Neural cell (in vitro differentiated cells): ENCODE results near the gene ADORA2A. TPM values are rescaled to one million over a fixed set of nuclear protein-coding genes. Genes with fewer than 3 reads are reported as not detected.

ENCODE experiments used
- H2AFZ ChIP-seq: fragments of 200-600, 300-800 bp; sonication (generic), shearing (Covaris generic); 2 replicates; pipeline ENCODE4 v1.6.0; 2014; ENCODE audit warnings: low read depth, mild to moderate bottlenecking, antibody characterized with exemption, low read length, moderate library complexity
- H3F3A ChIP-seq: fragments of 200-600 bp; shearing (Covaris generic); 2 replicates; pipeline ENCODE4 v1.6.1; 2016; ENCODE audit warnings: mild to moderate bottlenecking, moderate library complexity, mixed read lengths, antibody characterized with exemption, low read length; ENCODE audit not compliant: insufficient read depth, poor library complexity, severe bottlenecking
- H3K27ac ChIP-seq: fragments of 200-600, 300-800 bp; sonication (generic), shearing (Covaris generic); 2 replicates; pipeline ENCODE4 v1.5.1; 2014; ENCODE audit warnings: mild to moderate bottlenecking, low read length, moderate library complexity
- H3K27me3 ChIP-seq: fragments of 300-800, 200-600 bp; sonication (generic), shearing (Covaris generic); 2 replicates; pipeline ENCODE4 v1.6.0; 2014; ENCODE audit warnings: mild to moderate bottlenecking, low read depth, low read length, moderate library complexity; ENCODE audit not compliant: insufficient read depth
- H3K36me3 ChIP-seq: fragments of 300-800, 200-600 bp; sonication (generic), shearing (Covaris generic); 2 replicates; pipeline ENCODE4 v1.5.1; 2014; ENCODE audit warnings: mild to moderate bottlenecking, antibody characterized with exemption, low read length, moderate library complexity; ENCODE audit not compliant: insufficient read depth
- H3K4me2 ChIP-seq: fragments of 300-800, 200-600 bp; sonication (generic), shearing (Covaris generic); 2 replicates; pipeline ENCODE4 v1.6.0; 2014; ENCODE audit warnings: mild to moderate bottlenecking, low read length
- H3K4me3 ChIP-seq: fragments of 300-800, 200-600 bp; sonication (generic), shearing (Covaris generic); 2 replicates; pipeline ENCODE4 v1.5.1; 2014; ENCODE audit warnings: mild to moderate bottlenecking, low read length, moderate library complexity
- H3K79me2 ChIP-seq: fragments of 200-600 bp; shearing (Covaris generic); replicated peaks from 2 replicates; pipeline ENCODE4 v1.6.0; 2014; ENCODE audit warnings: mild to moderate bottlenecking, low read length, moderate library complexity; ENCODE audit not compliant: insufficient read depth
- H3K9ac ChIP-seq: fragments of 300-800, 200-600 bp; sonication (generic), shearing (Covaris generic); 2 replicates; pipeline ENCODE4 v1.6.1; 2016; ENCODE audit warnings: mild to moderate bottlenecking, low read length, mixed read lengths
- H3K9me2 ChIP-seq: fragments of 200-600 bp; shearing (Covaris generic); 2 replicates; pipeline ENCODE4 v1.6.1; 2016; ENCODE audit warnings: mild to moderate bottlenecking, low read length, mixed read lengths; ENCODE audit not compliant: insufficient read depth
- H3K9me3 ChIP-seq: fragments of 200-600, 300-800 bp; sonication (generic), shearing (Covaris generic); 2 replicates; pipeline ENCODE4 v1.6.1; 2016; ENCODE audit warnings: mild to moderate bottlenecking, mixed run types, low read length, moderate library complexity, mixed read lengths
- H4K20me1 ChIP-seq: fragments of 200-600 bp; shearing (Covaris generic); 2 replicates; pipeline ENCODE4 v1.6.1; 2016; ENCODE audit warnings: mild to moderate bottlenecking, mixed run types; ENCODE audit not compliant: insufficient read depth
- CTCF ChIP-seq: fragments of 450-650 bp; IDR thresholded peaks from 2 replicates; pipeline ENCODE4 v1.5.1; 2014; ENCODE audit warnings: antibody characterized with exemption, mild to moderate bottlenecking, moderate library complexity; ENCODE audit not compliant: poor library complexity, severe bottlenecking
- EP300 ChIP-seq: fragments of 450-650 bp; conservative IDR thresholded peaks from 2 replicates; pipeline ENCODE4 v1.6.1; 2014; ENCODE audit warnings: antibody characterized with exemption, mild to moderate bottlenecking, moderate library complexity; ENCODE audit not compliant: poor library complexity, severe bottlenecking
- EZH2 ChIP-seq: fragments of 200-600, 300-800 bp; shearing (Covaris generic), sonication (generic); IDR thresholded peaks from 2 replicates; pipeline ENCODE4 v1.6.1; 2014; ENCODE audit warnings: antibody characterized with exemption, low read length, borderline replicate concordance, mild to moderate bottlenecking; ENCODE audit not compliant: insufficient read depth, poor library complexity, severe bottlenecking
- MXI1 ChIP-seq: fragments of 450-650 bp; conservative IDR thresholded peaks from 2 replicates; pipeline ENCODE4 v1.6.1; 2014; ENCODE audit warnings: antibody characterized with exemption, mild to moderate bottlenecking; ENCODE audit not compliant: poor library complexity, severe bottlenecking
- POLR2AphosphoS5 ChIP-seq: IDR thresholded peaks from 2 replicates; pipeline ENCODE4 v1.6.1; 2012
- RAD21 ChIP-seq: fragments of 450-650 bp; conservative IDR thresholded peaks from 2 replicates; pipeline ENCODE4 v1.6.1; 2014; ENCODE audit warnings: antibody characterized with exemption, mild to moderate bottlenecking, moderate library complexity
- REST ChIP-seq: IDR thresholded peaks from 2 replicates; pipeline ENCODE4 v1.6.1; 2012; ENCODE audit warnings: borderline replicate concordance
- SMC3 ChIP-seq: fragments of 450-650 bp; conservative IDR thresholded peaks from 2 replicates; pipeline ENCODE4 v1.6.1; 2014; ENCODE audit warnings: antibody characterized with exemption, mild to moderate bottlenecking, moderate library complexity; ENCODE audit not compliant: poor library complexity
- TAF1 ChIP-seq: IDR thresholded peaks from 2 replicates; pipeline ENCODE4 v1.6.1; 2012; ENCODE audit warnings: low read depth
- polyA plus RNA-seq: library from polyadenylated mRNA; depleted of rRNA; stranded (reverse); fragments of >200 nt; gene quantifications from 2 replicates; pipeline ENCODE4 v1.2.3, GENCODE V29; 2014

ADORA2A gene
- polyA plus RNA-seq, 1 donor from 2014 or later, result 2.9 TPM

GRCh38 chr22:24432059-24432853, 4.9 kb downstream of the ADORA2A start:
- Histone ChIP-seq H3K4me3 (no peak overlapping the region), H3K4me2 (no peak overlapping the region), H3K79me2 (no peaks in the 10 kb centered on the region), H4K20me1 (no peaks in the 10 kb centered on the region), H2AFZ (no peak overlapping the region), H3F3A (no peaks in the 10 kb centered on the region), H3K9ac (no peak overlapping the region), H3K9me2 (no peaks in the 10 kb centered on the region), H3K36me3 (no peaks in the 10 kb centered on the region), H3K9me3 (no peaks in the 10 kb centered on the region), H3K27me3 (no peaks in the 10 kb centered on the region), H3K27ac (no peak overlapping the region)
- TF ChIP-seq TAF1 (no peak), RAD21 (no peak)

DNA sequence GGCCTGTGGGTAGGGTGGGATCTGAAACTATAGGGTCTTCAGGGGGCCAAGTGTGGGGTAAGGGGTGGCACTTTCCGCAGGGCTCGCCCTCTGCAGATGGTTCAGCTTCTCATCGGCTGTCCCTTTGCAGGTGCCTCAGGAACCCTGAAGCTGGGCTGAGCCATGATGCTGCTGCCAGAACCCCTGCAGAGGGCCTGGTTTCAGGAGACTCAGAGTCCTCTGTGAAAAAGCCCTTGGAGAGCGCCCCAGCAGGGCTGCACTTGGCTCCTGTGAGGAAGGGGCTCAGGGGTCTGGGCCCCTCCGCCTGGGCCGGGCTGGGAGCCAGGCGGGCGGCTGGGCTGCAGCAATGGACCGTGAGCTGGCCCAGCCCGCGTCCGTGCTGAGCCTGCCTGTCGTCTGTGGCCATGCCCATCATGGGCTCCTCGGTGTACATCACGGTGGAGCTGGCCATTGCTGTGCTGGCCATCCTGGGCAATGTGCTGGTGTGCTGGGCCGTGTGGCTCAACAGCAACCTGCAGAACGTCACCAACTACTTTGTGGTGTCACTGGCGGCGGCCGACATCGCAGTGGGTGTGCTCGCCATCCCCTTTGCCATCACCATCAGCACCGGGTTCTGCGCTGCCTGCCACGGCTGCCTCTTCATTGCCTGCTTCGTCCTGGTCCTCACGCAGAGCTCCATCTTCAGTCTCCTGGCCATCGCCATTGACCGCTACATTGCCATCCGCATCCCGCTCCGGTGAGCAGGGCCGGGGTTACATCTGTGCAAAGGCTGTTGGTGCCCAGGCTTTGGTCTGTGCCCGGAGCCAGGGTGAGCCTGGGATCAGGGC, 5.8 kb downstream of the ADORA2A start:
- H2AFZ ChIP-seq, result no peak overlapping the region
- H3K36me3 ChIP-seq, result no peaks in the 10 kb centered on the region
- no peaks in the 10 kb centered on the region for H3K9me2 ChIP-seq
- H3F3A ChIP-seq, result no peaks in the 10 kb centered on the region
- no peak overlapping the region for H3K4me2 ChIP-seq
- no peak for TF ChIP-seq SMC3
- TF ChIP-seq EP300, result no peak
- no peak for TF ChIP-seq RAD21
- TF ChIP-seq EZH2, result no peak
- TF ChIP-seq REST, result no peak
- no peak for TF ChIP-seq MXI1
- TF ChIP-seq POLR2AphosphoS5, result no peak
- TF ChIP-seq TAF1, result no peak
- TF ChIP-seq CTCF, result no peak
- no peaks in the 10 kb centered on the region for H3K79me2 ChIP-seq
- no peaks in the 10 kb centered on the region for H3K27me3 ChIP-seq
- no peaks in the 10 kb centered on the region for H3K9me3 ChIP-seq
- H4K20me1 ChIP-seq, result no peaks in the 10 kb centered on the region
- no peak overlapping the region for H3K27ac ChIP-seq
- H3K9ac ChIP-seq, result no peak overlapping the region
- H3K4me3 ChIP-seq, result no peak overlapping the region
